HepG2 (cell line): Measurements from ENCODE around the gene BCAS1. TPM values are rescaled to one million over a fixed set of nuclear protein-coding genes. Genes with fewer than 3 reads are reported as not detected.

ENCODE experiments used
- DR1 ChIP-seq: sonication (generic); formaldehyde crosslinking; IDR thresholded peaks from 2 replicates; pipeline ENCODE4 v1.8.0; 2021; ENCODE audit warnings: mild to moderate bottlenecking, missing genetic modification reagents, inconsistent platforms
- HBP1 ChIP-seq: IDR thresholded peaks from 2 replicates; pipeline ENCODE4 v1.6.1; 2016; ENCODE audit warnings: low read depth, control low read depth
- HDAC6 ChIP-seq: fragments of 200-600 bp; sonication (generic); IDR thresholded peaks from 2 replicates; pipeline ENCODE4 v1.7.0; 2017; ENCODE audit warnings: mild to moderate bottlenecking, antibody characterized with exemption, low read length, low read depth
- HNF1B ChIP-seq: sonication (generic); formaldehyde crosslinking; IDR thresholded peaks from 2 replicates; pipeline ENCODE4 v1.5.1; 2020; ENCODE audit warnings: mild to moderate bottlenecking, moderate library complexity, missing genetic modification reagents
- IRX3 ChIP-seq: sonication (generic); formaldehyde crosslinking; IDR thresholded peaks from 2 replicates; pipeline ENCODE4 v1.8.1; 2023; ENCODE audit warnings: mild to moderate bottlenecking, low read depth, missing genetic modification reagents, borderline replicate concordance
- MAFK ChIP-seq, 2 experiments: IDR thresholded peaks in 1 of 2; conservative IDR thresholded peaks in 1 of 2; 2 replicates each; pipeline ENCODE4 v1.6.1; 2011; ENCODE audit warnings: improper control_type of control experiment in 2 of 2, low read length in 2 of 2
- MTF2 ChIP-seq: sonication (generic); formaldehyde crosslinking; IDR thresholded peaks from 2 replicates; pipeline ENCODE4 v1.5.0; 2020; ENCODE audit warnings: missing genetic modification reagents, borderline replicate concordance
- POGK ChIP-seq: sonication (generic); formaldehyde crosslinking; conservative IDR thresholded peaks from 2 replicates; pipeline ENCODE4 v1.8.0; 2022; ENCODE audit warnings: mild to moderate bottlenecking, moderate library complexity, missing genetic modification reagents
- PRPF4 ChIP-seq: fragments of 200-400 bp; formaldehyde crosslinking; IDR thresholded peaks from 2 replicates; pipeline ENCODE4 v1.6.1; 2016; ENCODE audit warnings: low read length, low read depth; ENCODE audit not compliant: poor library complexity, severe bottlenecking
- SATB2 ChIP-seq: sonication (generic); formaldehyde crosslinking; IDR thresholded peaks from 2 replicates; pipeline ENCODE4 v1.5.0; 2020; ENCODE audit warnings: missing genetic modification reagents
- SUZ12 ChIP-seq: fragments of 150-350 bp; IDR thresholded peaks from 2 replicates; pipeline ENCODE4 v1.6.1; 2014; ENCODE audit warnings: low read depth, low read length
- UBTF ChIP-seq: sonication (generic); formaldehyde crosslinking; IDR thresholded peaks from 2 replicates; pipeline ENCODE4 v1.4.0; 2020; ENCODE audit warnings: mild to moderate bottlenecking, missing genetic modification reagents
- ZBTB37 ChIP-seq: sonication (generic); formaldehyde crosslinking; IDR thresholded peaks from 2 replicates; pipeline ENCODE4 v1.4.0; 2020; ENCODE audit warnings: mild to moderate bottlenecking, missing genetic modification reagents
- ZC3H4 ChIP-seq: sonication (generic); formaldehyde crosslinking; IDR thresholded peaks from 2 replicates; pipeline ENCODE4 v1.4.0; 2020; ENCODE audit warnings: missing genetic modification reagents, borderline replicate concordance
- ZFP1 ChIP-seq: IDR thresholded peaks from 2 replicates; pipeline ENCODE4 v1.6.1; 2016
- ZNF207 ChIP-seq: fragments of 450-650 bp; IDR thresholded peaks from 2 replicates; pipeline ENCODE4 v1.6.1; 2016; ENCODE audit warnings: antibody characterized with exemption, borderline replicate concordance
- ZNF414 ChIP-seq: sonication (generic); formaldehyde crosslinking; IDR thresholded peaks from 2 replicates; pipeline ENCODE4 v1.5.0; 2020; ENCODE audit warnings: missing genetic modification reagents
- ZNF672 ChIP-seq: sonication (generic); formaldehyde crosslinking; IDR thresholded peaks from 2 replicates; pipeline ENCODE4 v1.8.1; 2022; ENCODE audit warnings: missing genetic modification reagents
- ZNF703 ChIP-seq: sonication (generic); formaldehyde crosslinking; IDR thresholded peaks from 2 replicates; pipeline ENCODE4 v1.5.1; 2020; ENCODE audit warnings: missing genetic modification reagents, mild to moderate bottlenecking, moderate library complexity, borderline replicate concordance
- ZNF746 ChIP-seq: sonication (generic); formaldehyde crosslinking; IDR thresholded peaks from 2 replicates; pipeline ENCODE4 v1.8.0; 2022; ENCODE audit warnings: mild to moderate bottlenecking, missing genetic modification reagents
- polyA plus RNA-seq, 8 experiments: library from polyadenylated mRNA; depleted of rRNA in 3 of 8; stranded (reverse) in 7 of 8; unstranded in 1 of 8; fragments of >200 nt; fragmentation: Illumina TruSeq in 4 of 8; extraction: Trizol in 4 of 8; gene quantifications; 2 replicates each; pipeline versions ENCODE4 v1.2.1 to v1.2.3, GENCODE V29; 2011 to 2016; ENCODE audit warnings: low read depth in 4 of 8, missing spikeins in 1 of 8, mixed read lengths in 1 of 8; ENCODE audit not compliant: insufficient read depth in 1 of 8
- total RNA-seq, 5 experiments: library from RNA; depleted of rRNA; stranded (reverse); fragments of >200 nt; fragmentation: Illumina TruSeq; extraction: Trizol; gene quantifications; 2 replicates each; pipeline ENCODE4 v1.2.3, GENCODE V29; 2016; ENCODE audit warnings: low read depth in 1 of 5

Gene BCAS1
- total and polyA plus RNA-seq, 2 of the 13 experiments (the other 11 are each of a cell fraction or from before 2014, with no cell fraction given) = 0.55 to 0.91 TPM

- peak; percentile 83 for TF ChIP-seq POGK (CRISPR knock-in tag)
- TF ChIP-seq MTF2 = no peak
- TF ChIP-seq PRPF4 = no peak
- TF ChIP-seq ZNF672 (CRISPR knock-in tag) = no peak
- TF ChIP-seq ZBTB37 = peak; percentile 99
- no peak for TF ChIP-seq ZNF207
- peak; percentile 98 for TF ChIP-seq HNF1B (CRISPR knock-in tag)
- TF ChIP-seq IRX3 = no peak
- TF ChIP-seq ZNF414 = peak; percentile 75; the same call in 1 of the 2 replicates
- peak; percentile 72; the same call in 1 of the 2 replicates for TF ChIP-seq ZNF746
- no peak for TF ChIP-seq HBP1 (CRISPR knock-in tag)
- TF ChIP-seq MAFK (conservative IDR thresholded peaks at IDR 0.05 in 1 of 2, IDR thresholded peaks at IDR 0.05 in 1 of 2; ENCODE audit: low read length in 2 of 2) = peak in 1 of 2 experiments; percentile 11; a peak in 2 of 4 replicates
- TF ChIP-seq ZFP1 = 0 out of 2 replicates have a peak, but pooled peaks have one; percentile 40
- no peak for TF ChIP-seq ZC3H4 (CRISPR knock-in tag)
- TF ChIP-seq DR1 = no peak
- TF ChIP-seq HDAC6 = no peak
- TF ChIP-seq SUZ12 = no peak
- TF ChIP-seq SATB2 (CRISPR knock-in tag) = 0 out of 2 replicates have a peak, but pooled peaks have one; percentile 38
- TF ChIP-seq ZNF703 = no peak
- peak; percentile 58 for TF ChIP-seq UBTF (CRISPR knock-in tag)
Observed at GRCh38 chr20:54067606-54068174, 2.7 kb downstream of the BCAS1 start (continued).
